ENCODE data around the gene FAM107B.

FAM107B gene

DNA sequence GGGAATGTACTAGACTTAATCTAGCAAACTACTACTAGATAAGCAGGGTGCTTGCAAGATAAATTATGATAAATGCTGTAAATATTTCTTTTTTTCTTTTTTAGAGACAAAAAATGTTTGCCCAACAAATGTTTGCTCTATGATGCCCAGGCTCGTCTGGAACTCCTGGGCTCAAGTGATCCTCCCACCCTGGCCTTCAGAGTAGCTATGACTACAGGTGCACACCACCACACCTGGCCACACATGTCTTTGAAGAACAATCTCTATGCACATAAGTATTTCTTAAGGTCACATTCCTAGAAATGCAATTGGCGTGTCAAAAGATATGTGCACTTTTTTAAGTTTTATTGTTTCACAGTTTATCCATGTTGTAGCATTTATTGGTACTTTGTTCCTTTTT, 264.4 kb downstream of the FAM107B start:
- no peak for DNase-seq (ENCODE audit: low read depth in 1 of 2, low spot score in 1 of 2)

DNA sequence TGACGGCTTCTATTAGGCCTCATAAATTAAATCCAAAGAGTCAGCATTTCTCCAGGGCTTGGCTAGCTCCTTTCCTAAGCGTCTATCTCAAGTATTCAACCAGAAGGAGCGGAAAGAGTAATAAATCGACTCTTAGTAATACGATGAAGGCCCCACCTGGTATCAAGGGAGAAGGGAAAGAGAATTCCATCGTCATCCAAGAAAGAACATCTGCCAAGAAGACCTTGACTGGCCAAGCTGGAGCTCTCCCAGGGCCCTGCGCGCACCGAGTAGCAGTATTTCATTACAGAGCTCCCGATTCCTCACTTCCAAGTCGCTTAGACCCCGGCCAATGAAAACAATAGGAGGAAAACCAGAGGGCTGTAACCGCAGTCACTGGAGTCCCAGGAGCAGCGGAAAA, 266.0 kb downstream of the FAM107B start:
- DNase-seq (ENCODE audit: low read depth in 1 of 2, low spot score in 1 of 2) = no peak

DNA sequence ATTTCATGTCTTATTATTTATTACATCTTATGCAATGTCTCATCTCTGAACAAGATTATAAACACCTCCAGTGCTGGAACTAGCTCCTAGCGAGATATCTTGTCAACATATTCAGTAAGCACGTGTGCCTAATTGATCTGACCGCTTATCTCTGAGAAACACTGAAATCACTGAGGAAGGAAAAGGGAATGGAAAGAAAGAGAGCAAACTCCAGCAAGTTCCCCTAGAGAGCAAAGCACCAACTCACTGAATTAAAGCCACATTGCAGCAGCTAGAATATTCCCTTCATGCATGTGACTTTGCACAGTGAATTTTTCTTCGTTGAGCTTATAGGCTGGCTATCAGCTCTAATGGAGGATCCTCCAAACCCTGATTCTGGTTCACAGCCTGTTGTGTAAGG, 266.9 kb downstream of the FAM107B start:
- no peak for DNase-seq (ENCODE audit: low read depth in 1 of 2, low spot score in 1 of 2)

- peak in 1 of 2 donors; percentile 13 for DNase-seq (ENCODE audit: low read depth in 1 of 2, low spot score in 1 of 2)
These were observed 267.5 kb downstream of the FAM107B start for GRCh38 chr10:14507176-14507575.

- DNase-seq (ENCODE audit: low read depth in 1 of 2, low spot score in 1 of 2) = no peak
These were observed 272.3 kb downstream of the FAM107B start for GRCh38 chr10:14502431-14502830.

DNA sequence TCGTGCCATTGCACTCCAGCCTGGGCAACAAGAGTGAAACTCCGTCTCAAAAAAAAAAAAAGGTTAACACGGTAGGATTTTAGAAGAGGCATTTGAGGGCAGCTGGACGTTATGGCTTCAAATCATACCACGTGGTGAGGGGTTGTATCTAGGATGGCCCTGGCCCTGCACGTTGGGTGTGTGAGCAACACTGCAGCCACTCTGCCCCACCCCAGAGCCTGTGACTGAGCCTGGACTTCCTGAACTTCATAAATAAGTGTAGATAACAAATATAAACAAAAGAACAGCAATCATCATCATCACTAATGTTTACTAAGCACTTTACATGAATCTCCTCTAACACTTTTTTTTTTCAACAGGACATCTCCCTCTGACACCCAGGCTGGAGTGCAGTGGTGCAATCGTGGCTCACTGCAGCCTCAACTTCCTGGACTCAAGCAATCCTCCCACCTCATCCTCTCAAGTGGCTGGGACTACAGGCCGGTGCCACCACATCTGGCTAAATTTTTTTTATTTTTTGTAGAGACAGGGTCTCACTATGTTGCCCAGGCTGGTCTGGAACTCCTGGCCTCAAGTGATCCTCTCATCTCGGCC, 274.4 kb downstream of the FAM107B start:
- DNase-seq (ENCODE audit: low read depth in 1 of 2, low spot score in 1 of 2) = no peak

- DNase-seq (ENCODE audit: low read depth in 1 of 2, low spot score in 1 of 2) = no peak
These were observed 275.1 kb downstream of the FAM107B start for GRCh38 chr10:14499601-14499904.

- no peak for DNase-seq (ENCODE audit: low read depth in 1 of 2, low spot score in 1 of 2)
These were observed 276.4 kb downstream of the FAM107B start for GRCh38 chr10:14498326-14498725.

DNA sequence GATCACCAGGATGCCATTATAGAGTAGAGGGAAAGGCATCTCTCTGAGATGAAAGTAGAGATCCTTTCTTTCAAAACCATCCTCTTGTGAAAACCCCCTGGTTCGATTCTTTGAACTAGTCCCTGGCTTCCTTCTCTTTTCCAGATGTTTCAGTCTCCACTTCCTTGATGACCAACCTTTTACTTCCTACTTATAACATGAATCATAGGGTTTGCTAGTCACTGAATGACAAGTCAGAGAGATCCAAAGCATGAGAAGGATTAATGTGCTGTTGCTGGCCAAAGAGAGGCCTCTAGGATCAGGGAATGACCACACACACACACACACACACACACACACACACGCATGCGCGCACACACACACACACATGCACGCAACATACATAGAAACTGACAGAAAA, 282.9 kb downstream of the FAM107B start:
- DNase-seq (ENCODE audit: low read depth in 1 of 2, low spot score in 1 of 2) = no peak

DNA sequence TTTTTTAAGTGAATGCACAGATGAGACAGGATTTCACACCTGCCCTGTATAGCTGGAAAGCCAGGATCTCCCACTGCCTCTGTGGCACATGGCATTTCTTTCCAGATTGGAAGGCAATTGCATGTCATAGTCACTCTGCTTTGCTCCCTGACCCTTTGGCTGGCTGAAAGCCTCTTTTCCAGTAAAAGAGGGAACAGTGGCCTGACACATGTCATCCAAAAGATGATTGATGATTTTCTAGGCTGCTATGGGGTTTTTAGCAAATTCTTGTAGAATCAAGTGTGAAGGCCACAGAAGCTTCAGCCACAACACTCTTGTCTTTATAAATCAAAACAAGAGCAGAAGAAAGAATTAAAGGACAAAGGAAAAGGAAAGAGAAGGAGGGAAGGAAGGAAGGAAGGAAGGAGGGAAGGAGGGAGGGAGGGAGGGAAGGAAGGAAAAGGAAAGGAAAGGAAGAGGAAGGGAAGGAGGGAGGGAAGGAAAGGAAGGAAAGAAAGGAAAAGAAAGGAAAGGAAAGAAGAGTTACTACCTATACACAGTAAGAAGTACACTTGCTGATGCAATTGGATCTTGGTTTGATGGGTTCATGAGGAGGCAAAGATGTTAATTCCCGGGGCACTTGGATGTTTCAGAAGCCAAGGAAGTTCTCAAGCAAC, 285.0 kb downstream of the FAM107B start:
- no peak for DNase-seq (ENCODE audit: low read depth in 1 of 2, low spot score in 1 of 2)

GRCh38 chr10:14487488-14487883, 287.2 kb downstream of the FAM107B start:
- DNase-seq (ENCODE audit: low read depth in 1 of 2, low spot score in 1 of 2) = no peak

DNA sequence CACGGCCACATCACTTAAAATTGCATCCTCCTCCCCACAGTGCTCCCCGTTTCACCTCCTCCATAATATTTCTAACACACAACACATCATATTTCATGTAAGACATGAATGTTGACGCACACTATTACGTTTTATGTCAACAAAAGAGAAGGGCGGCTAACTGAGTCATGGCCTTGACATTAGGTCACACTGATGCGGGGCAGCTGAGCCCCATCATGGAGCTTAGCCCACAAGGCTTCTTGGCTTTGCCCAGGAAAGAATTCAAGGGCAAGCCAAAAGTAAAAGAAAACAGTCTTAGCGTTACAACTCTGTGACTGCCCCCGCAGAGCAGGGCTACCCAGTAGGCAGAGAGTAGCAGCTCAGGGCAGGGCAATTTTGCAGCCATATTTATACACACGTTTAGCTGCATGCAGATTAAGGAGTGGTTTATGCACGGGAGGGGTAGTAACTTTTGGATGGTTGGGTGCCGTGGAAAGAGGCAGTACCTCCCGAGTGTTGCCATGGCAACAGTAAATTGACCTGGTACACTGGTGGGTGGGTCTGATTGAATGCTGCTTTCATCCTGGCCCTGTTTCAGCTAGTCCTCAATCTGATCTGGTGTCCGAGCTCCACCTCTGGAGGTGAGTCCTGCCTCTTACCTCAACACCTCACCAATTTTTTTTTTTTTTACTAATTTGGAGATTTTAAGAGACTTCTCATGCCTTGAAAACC, 287.8 kb downstream of the FAM107B start:
- no peak for DNase-seq (ENCODE audit: low read depth in 1 of 2, low spot score in 1 of 2)

GRCh38 chr10:14485986-14486385, 288.7 kb downstream of the FAM107B start:
- no peak for DNase-seq (ENCODE audit: low read depth in 1 of 2, low spot score in 1 of 2)

DNA sequence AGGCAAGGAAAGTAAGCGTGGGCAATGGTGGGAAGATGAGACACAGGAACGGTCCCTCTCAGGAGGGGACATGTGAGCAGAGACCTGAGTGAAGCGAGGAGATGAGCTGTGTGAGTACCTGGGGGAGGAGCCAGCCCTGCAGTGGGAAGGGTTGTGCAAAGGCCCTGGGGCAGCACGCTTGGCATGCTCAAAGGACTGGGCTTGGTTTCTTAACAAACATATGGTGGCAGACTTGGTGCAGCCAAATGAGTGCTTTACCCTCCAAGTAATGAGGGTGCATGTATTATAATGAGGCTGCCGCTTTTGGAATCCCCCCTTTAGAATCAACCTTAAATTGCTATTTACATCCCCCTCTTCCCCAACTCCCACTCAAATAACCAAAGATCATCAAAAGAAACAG, 291.3 kb downstream of the FAM107B start:
- no peak for DNase-seq (ENCODE audit: low read depth in 1 of 2, low spot score in 1 of 2)

DNA sequence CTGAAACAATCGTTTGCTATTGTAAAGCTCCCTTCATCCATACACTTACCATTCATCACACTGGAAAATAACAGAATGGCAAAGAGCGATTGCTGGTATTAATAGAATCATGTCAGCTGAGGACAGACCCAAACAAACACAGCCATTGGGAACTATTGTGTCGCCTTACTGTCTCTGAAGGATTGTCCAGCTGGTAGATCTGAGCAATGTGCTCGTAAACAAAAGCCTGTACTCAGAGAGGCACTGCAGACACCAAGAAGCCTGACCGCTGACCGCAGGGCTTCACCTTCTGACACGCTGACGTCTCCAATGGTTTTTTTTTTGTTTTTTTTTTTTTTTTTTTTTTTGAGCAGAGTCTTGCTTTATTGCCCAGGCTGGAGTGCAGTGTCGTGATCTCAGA, 292.9 kb downstream of the FAM107B start:
- no peak for DNase-seq (ENCODE audit: low read depth in 1 of 2, low spot score in 1 of 2)

DNA sequence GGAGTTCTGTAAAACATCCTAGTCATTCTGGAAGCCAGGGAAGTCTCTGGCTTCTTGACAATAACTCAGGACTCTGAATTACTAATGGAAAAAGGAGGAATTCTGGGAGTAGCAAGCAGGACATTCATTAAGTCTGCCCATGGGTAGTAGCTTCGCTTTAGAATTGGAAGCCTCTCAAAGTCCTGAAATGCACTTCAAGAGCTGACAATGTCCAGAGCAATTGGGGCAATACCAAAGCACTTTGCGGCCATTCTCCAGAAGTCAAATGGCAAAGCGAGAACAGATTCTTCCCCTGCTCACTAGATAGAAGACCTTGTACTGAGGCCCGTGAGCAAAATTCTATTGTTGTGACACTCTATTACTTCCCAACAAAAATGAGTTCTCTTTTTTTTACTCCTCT, 293.7 kb downstream of the FAM107B start:
- DNase-seq (ENCODE audit: low read depth in 1 of 2, low spot score in 1 of 2) = no peak

GRCh38 chr10:14478604-14479003, 296.1 kb downstream of the FAM107B start:
- peak in 1 of 2 donors; percentile 17 for DNase-seq (ENCODE audit: low read depth in 1 of 2, low spot score in 1 of 2)

GRCh38 chr10:14478201-14478600, 296.5 kb downstream of the FAM107B start:
- no peak for DNase-seq (ENCODE audit: low read depth in 1 of 2, low spot score in 1 of 2)

DNA sequence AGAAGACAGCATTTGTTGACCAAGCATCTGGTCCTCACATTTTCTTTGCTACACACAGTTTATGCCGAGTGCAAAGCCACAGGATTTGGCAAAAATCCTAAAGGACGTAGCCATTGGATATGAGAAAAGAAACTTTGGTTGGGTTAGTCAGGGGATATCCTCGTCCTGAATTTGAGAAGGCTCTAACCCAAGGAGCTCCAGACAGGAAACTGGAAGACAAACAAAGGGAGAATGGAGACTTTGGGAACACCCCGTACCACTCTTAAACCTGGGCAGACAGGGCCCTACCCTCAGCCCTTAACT, 297.3 kb downstream of the FAM107B start:
- DNase-seq (ENCODE audit: low read depth in 1 of 2, low spot score in 1 of 2) = no peak

DNA sequence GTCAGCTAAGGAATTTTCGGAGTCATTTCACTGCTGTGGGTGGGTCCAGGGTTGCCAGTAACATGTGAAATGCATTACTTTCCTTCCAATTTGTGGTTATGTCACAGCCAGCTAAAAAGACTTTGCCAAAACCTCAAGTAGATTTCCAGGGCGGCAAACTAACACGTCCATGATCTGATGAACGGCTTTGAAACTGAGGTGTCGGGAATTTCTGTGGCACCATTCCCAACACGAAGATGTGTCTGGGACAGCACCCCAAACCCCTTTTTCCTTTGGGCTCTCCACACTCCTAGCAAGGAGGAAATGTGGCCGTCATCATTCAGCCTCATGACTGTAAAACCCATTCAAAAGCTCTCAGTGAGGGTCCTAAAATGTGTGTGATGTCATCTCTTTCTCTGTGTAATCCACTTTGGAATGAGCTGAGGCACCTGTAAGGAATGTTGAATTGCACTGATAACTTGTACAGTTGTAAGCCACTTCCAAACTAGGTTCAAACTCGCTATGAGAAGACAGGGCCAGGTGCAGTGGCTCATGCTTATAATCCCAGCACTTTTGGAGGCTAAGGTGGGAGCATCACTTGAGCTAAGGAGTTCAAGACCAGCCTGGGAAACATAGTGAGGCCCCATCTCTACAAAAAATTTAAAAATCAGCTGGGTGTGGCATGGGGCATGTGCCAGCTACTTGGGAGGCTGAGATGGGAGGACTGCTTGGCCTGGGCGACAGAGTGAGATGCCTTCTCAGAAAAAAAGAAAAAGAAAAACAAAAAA, 297.9 kb downstream of the FAM107B start:
- DNase-seq (ENCODE audit: low read depth in 1 of 2, low spot score in 1 of 2) = no peak

DNA sequence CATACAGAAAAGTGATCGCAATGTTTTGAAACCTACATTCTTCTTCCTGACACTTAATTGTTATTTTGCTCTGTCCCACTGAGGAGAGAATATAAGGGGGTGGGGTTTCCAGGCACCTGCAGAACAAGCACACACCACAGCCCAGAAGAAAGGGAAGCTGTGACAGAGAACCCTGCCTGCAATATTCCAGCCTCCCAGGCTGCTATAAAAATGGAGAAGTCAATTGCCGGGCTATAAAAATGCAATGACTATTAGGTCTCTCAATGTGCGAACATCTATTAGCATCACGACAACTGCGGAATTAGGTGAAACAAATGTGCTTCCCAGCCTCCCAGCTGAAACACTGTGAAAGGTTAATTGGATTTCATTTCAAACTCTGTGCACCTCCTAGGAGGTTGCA, 298.7 kb downstream of the FAM107B start:
- no peak for DNase-seq (ENCODE audit: low read depth in 1 of 2, low spot score in 1 of 2)

GRCh38 chr10:14474656-14475055, 300.0 kb downstream of the FAM107B start:
- DNase-seq (ENCODE audit: low read depth in 1 of 2, low spot score in 1 of 2) = no peak

Measured in activated CD4-positive, alpha-beta T cell treated with anti-CD3 and anti-CD28 coated beads, Interleukin-2, amount 50 U/mL, for 24 hours (primary cell).